Fibroblast of pulmonary artery (primary cell): ENCODE results near the gene MTHFD1L.
"Not testable (repeated sequence)": the region's sequence is repeated elsewhere in the genome, so short reads cannot be mapped to it uniquely, and the experiment has no call there.

Source experiments
- DNase-seq: peaks from one replicate; pipeline ENCODE4 v3.0.0-alpha.2; 2010; ENCODE audit warnings: low read depth
- H3K4me3 ChIP-seq: replicated peaks from 2 replicates; pipeline ENCODE4 v1.5.1; 2011; ENCODE audit warnings: low read depth, mild to moderate bottlenecking, control low read depth, low read length, moderate library complexity
- TF ChIP-seq, protein P1 (sequence below): IDR thresholded peaks from 2 replicates; pipeline ENCODE4 v1.5.1; 2011; ENCODE audit warnings: mild to moderate bottlenecking, control low read depth, low read length, inconsistent platforms; ENCODE audit errors: missing control alignments

The MTHFD1L gene

GRCh38 chr6:151041686-151042085 lies 176.2 kb downstream of the MTHFD1L start:
- TF ChIP-seq, protein P1, sequence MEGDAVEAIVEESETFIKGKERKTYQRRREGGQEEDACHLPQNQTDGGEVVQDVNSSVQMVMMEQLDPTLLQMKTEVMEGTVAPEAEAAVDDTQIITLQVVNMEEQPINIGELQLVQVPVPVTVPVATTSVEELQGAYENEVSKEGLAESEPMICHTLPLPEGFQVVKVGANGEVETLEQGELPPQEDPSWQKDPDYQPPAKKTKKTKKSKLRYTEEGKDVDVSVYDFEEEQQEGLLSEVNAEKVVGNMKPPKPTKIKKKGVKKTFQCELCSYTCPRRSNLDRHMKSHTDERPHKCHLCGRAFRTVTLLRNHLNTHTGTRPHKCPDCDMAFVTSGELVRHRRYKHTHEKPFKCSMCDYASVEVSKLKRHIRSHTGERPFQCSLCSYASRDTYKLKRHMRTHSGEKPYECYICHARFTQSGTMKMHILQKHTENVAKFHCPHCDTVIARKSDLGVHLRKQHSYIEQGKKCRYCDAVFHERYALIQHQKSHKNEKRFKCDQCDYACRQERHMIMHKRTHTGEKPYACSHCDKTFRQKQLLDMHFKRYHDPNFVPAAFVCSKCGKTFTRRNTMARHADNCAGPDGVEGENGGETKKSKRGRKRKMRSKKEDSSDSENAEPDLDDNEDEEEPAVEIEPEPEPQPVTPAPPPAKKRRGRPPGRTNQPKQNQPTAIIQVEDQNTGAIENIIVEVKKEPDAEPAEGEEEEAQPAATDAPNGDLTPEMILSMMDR = no peak
- no peak for DNase-seq
- no peak overlapping the region for H3K4me3 ChIP-seq

DNA sequence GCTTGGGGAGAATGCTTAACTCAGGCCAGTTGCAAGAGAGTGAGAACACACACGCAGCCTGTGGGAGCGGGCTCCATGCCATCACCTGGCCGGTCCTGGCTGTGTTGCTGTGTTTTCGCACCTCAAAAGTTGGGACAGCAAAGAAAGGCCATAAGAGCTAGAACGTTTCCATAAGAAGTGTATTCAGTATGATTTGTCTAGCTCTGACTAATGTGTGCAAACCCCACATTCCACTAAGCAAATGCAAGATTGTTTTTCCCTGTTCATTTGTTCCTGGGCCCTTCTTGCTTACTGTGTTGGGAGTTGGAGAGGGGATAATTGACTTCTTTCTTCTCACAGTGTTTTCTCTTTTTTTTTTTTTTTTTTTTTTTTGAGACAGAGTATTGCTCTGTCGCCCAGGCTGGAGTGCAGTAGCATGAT lies 177.4 kb downstream of the MTHFD1L start:
- peak; percentile 42 for DNase-seq
- H3K4me3 ChIP-seq = not testable (repeated sequence)

DNA sequence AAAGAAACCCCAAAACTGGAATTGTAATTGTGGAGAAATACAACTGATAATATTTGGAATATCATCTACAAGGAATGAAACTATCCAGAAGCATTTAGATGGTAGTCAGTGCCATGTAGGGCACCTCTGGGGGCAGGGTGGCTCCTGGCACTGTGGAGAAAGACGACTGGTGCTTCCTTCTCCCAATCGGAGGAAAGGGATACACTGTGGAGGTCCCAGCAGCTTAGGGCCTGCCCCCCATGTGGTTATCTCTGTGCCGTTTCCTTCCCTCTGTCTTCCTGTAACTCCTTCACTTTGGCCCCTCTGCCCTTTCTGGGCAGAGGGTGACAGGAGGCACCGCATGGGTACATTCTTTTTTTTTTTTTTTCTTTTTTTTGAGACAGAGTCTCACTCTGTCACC lies 178.4 kb downstream of the MTHFD1L start:
- H3K4me3 ChIP-seq = no peak overlapping the region
- no peak for DNase-seq
- TF ChIP-seq, protein P1 = no peak

DNA sequence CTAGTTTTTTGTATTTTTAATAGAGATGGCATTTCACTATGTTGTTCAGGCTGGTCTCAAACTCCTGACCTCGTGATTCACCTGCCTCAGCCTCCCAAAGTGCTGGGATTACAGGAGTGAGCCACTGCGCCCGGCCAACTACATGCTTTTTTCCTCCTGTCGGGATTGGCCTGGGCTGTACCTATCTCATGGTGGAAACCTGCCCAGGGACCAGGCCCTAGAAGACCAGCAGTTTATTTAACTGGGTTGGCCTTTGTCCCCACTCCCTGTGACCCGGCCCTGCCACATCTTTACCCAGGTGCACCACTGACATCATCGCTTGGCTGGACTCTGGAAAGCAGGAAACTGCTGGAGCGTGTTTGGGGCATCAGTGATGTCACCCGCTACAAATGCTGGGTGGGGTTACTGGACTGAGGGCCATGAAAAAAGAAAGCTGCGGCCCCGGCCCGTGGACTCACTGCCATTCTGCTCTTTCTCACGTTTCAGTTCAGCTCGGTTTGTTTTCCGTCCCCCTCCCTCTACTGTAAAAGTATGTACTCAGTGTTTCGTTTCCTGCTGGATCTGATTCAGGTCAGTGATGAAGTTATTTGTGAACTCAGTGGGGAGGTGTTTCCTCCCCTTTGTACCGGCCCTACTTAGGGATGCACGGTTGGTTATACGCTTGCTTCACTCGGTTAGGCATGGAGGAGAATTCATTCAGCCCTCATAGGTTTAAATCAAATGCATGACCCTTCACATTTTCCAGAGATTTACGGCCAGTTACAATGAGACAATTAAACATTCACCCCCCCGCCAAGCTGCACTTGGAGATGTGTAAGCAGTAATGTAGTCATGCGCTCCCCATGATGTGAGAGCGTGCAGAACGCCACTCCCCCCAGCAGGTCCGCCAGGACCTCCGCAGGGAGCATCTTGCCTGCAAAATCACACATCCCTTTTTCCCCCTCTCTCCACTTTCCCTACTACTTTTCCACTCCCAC lies 179.3 kb downstream of the MTHFD1L start:
- peak; percentile 93 for DNase-seq
- H3K4me3 ChIP-seq = peak overlapping the region; percentile 22
- TF ChIP-seq, protein P1 = no peak

GRCh38 chr6:151045511-151046222 lies 180.2 kb downstream of the MTHFD1L start:
- DNase-seq = peak; percentile 80
- H3K4me3 ChIP-seq = not testable (repeated sequence)

GRCh38 chr6:151051164-151051563 lies 185.7 kb downstream of the MTHFD1L start:
- no peak for DNase-seq

DNA sequence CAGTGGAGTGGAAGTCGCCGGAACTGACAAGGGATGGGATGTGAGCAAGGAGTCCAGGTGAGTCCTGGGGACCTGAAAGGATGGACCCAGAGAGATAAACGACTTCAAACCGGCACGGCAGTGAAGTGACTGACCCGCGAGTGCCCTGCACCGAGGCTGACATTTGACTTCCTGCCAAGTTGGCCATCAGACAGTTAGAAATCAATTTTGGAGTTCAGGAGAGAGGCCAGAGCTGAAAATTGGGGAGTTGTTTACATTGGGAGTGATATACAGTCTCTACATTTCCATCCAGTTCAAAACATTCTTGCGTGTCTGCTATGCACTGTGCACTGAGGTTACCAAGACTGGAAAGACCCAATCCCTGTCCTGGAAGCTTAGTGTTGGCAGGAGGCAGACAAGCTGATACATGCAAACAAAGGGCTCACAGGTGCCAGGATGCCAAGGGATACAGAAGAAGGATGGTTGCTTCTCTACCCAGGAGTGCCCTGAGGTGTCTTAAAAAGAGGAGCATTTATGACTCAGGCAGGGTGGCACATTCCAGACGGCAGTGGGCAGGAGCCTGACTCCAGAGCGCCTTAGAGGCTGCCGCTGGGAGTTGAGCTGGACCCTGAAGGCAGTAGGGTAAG lies 186.6 kb downstream of the MTHFD1L start:
- no peak overlapping the region for H3K4me3 ChIP-seq
- no peak for DNase-seq
- TF ChIP-seq, protein P1 = no peak

More at GRCh38 chr6:151051164-151051563, 185.7 kb downstream of the MTHFD1L start:
- no peak overlapping the region for H3K4me3 ChIP-seq
- TF ChIP-seq, protein P1 = no peak
